Measurements from ENCODE around the gene GABARAPL2. TPM values are rescaled to one million over a fixed set of nuclear protein-coding genes. Genes with fewer than 3 reads are reported as not detected.
"Not testable (repeated sequence)": the region's sequence is repeated elsewhere in the genome, so short reads cannot be mapped to it uniquely, and the experiment has no call there.

Gene GABARAPL2
- total RNA-seq, 2 experiments from 2014 or later, result 31.9 to 58.0 TPM

DNA sequence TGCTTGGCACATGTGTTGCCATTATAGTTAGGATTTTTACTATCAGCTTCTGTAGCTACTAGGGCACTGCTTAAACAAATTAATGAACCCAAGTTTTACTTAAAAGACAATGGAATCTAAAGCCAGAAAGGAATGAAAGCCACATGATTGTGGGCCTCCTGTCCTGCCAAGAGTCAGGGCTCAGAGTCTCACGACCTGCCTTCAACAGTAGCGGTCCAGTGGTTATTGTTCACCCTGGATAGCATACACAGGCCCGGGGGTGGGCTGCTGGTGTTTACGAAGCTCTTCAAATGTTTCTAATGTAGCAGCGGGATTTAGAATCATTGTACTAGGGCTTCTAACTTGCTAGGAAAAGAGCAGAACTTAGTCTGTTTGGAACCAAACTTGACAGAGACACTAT, 7.8 kb downstream of the GABARAPL2 start:
- H3K4me1 Mint-ChIP-seq, result peaks cover 27% of the 10 kb centered on the region
- H3K27ac Mint-ChIP-seq, result no peak overlapping the region
- no peaks in the 10 kb centered on the region for H3K9me3 Mint-ChIP-seq (ENCODE audit: low read depth)
- no peaks in the 10 kb centered on the region for H3K27me3 Mint-ChIP-seq
- ChIA-PET POLR2A (no interaction called here), CTCF (interaction anchor here (0.5 to 1.3 kb wide), 3 partner anchors 13 to 173 kb away, joined by 3 to 5 read pairs (median 4); no protein-coding TSS in a partner anchor)
- peaks cover 35% of the 10 kb centered on the region for H3K36me3 Mint-ChIP-seq (ENCODE audit: low read depth)
- intact Hi-C loops (cut with DNase I, micrococcal nuclease), result no loop called here
- no peak overlapping the region for H3K4me3 Mint-ChIP-seq
- DNase-seq (no peak), ATAC-seq (no peak)

DNA sequence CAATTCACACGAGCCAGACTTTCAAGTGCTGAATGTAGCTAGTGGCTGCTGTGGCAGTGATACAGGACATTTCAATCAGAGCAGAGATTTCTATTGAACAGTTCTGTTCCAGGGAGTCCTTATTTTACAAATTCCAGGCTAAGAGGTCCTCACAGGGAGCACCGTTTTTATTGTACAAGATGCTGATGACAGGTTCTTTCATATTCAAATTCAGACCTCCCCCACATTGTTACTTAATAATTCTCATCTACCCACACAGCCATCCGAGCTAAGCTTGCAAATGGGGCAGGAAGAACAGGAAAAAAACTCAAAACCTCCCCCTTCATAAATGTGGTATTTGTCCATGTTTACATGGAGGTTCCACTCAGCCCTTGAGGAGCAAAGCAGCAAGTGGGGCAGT, 9.8 kb downstream of the GABARAPL2 start:
- DNase-seq (no peak), ATAC-seq (no peak)
- H3K9me3 Mint-ChIP-seq (ENCODE audit: low read depth), result no peaks in the 10 kb centered on the region
- ChIA-PET POLR2A (no interaction called here), CTCF (interaction anchor here (0.6 to 1.7 kb wide), 5 partner anchors 9 to 60 kb away, joined by 3 to 5 read pairs (median 3); no protein-coding TSS in a partner anchor)
- intact Hi-C loops (cut with DNase I, micrococcal nuclease), result no loop called here
- H3K36me3 Mint-ChIP-seq (ENCODE audit: low read depth), result peaks cover 36% of the 10 kb centered on the region
- peaks cover 28% of the 10 kb centered on the region for H3K4me1 Mint-ChIP-seq
- H3K27me3 Mint-ChIP-seq, result no peaks in the 10 kb centered on the region
- no peak overlapping the region for H3K4me3 Mint-ChIP-seq
- peak overlapping the region; percentile 27 for H3K27ac Mint-ChIP-seq

DNA sequence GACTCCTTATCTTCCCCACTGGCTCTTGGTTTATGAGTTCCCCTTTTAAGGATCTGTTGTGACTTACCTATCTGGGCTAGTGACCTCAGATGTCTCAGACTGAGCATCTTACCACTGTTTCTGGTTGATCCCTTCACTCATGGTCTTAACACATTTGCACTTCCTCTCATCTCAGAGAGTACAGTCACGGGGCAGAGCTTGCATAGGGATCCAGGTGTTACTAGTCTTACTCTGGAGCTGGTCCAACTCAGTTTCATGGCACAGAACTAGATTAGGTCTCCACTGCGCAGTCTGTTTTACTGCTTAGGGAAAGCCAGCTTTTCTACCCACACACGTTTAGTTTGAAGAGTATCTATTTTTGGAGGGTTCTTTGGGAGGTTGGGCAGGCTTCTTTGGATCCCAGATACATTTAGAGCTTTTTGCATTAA, 10.2 kb downstream of the GABARAPL2 start:
- Mint-ChIP-seq H3K27ac (peak overlapping the region; percentile 23), H3K9me3 (ENCODE audit: low read depth) (no peaks in the 10 kb centered on the region), H3K36me3 (ENCODE audit: low read depth) (peaks cover 34% of the 10 kb centered on the region), H3K4me3 (no peak overlapping the region), H3K4me1 (peaks cover 26% of the 10 kb centered on the region), H3K27me3 (no peaks in the 10 kb centered on the region)
- ChIA-PET POLR2A (no interaction called here), CTCF (interaction anchor here (0.6 to 1.7 kb wide), 5 partner anchors 9 to 60 kb away, joined by 3 to 5 read pairs (median 3); no protein-coding TSS in a partner anchor)
- intact Hi-C loops (cut with DNase I, micrococcal nuclease), result no loop called here
- DNase-seq (no peak), ATAC-seq (peak; percentile 60)

DNA sequence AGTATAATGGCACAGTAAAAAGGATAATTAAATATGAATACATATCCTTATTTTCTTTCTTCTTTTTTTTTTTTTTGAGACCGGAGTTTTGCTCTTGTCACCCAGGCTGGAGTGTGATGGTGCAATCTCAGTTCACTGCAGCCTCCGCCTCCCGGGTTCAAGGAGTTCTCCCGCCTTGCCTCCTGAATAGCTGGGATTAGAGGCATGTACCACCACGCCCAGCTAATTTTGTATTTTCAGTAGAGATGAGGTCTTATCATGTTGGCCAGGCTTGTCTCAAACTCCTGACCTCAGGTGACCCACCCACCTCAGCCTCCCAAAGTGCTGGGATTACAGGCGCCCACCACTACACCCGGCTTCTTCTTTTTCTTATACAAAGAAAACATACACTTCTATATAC, 12.0 kb downstream of the GABARAPL2 start:
- DNase-seq (no peak), ATAC-seq (no peak)
- intact Hi-C loops (cut with DNase I, micrococcal nuclease), result no loop called here
- no peak overlapping the region for H3K27ac Mint-ChIP-seq
- no peak overlapping the region for H3K4me3 Mint-ChIP-seq
- H3K27me3 Mint-ChIP-seq, result no peaks in the 10 kb centered on the region
- peaks cover 28% of the 10 kb centered on the region for H3K36me3 Mint-ChIP-seq (ENCODE audit: low read depth)
- ChIA-PET POLR2A (no interaction called here), CTCF (interaction anchor here (0.9 to 1.2 kb wide), 2 partner anchors 10 to 28 kb away, joined by 3 read pairs; no protein-coding TSS in a partner anchor)
- H3K4me1 Mint-ChIP-seq, result peaks cover 22% of the 10 kb centered on the region
- no peaks in the 10 kb centered on the region for H3K9me3 Mint-ChIP-seq (ENCODE audit: low read depth)

DNA sequence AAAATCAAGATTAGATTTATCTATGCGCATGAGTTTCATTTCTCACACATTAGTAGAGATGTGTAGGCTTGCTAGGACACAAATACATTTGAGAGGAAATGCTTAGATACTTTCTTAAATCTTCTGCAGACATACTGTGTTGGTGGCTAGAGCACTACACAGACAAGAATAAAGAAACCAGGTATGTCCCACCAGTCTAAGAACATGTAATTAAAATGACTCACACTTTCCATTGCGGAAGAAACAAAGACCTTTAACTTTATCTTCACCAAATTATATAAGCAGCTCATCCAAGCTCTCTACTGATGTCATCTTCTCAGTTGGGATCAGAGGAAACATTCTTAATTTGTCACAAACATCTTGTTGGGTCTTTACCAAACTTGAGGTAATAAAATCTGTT, 12.5 kb downstream of the GABARAPL2 start:
- Mint-ChIP-seq H3K36me3 (ENCODE audit: low read depth) (peaks cover 23% of the 10 kb centered on the region), H3K4me1 (peaks cover 21% of the 10 kb centered on the region), H3K9me3 (ENCODE audit: low read depth) (no peaks in the 10 kb centered on the region), H3K4me3 (no peak overlapping the region), H3K27me3 (no peaks in the 10 kb centered on the region), H3K27ac (peak overlapping the region; percentile 49)
- DNase-seq (no peak), ATAC-seq (peak; percentile 57)
- POLR2A ChIA-PET, result interaction anchor here (0.6 kb wide), 1 partner anchor 11 kb away, joined by 3 read pairs; no protein-coding TSS in a partner anchor
- intact Hi-C loops (cut with DNase I, micrococcal nuclease), result no loop called here
- CTCF ChIA-PET, result interaction anchor here (0.9 to 1.2 kb wide), 3 partner anchors 11 to 379 kb away, joined by 3 read pairs; no protein-coding TSS in a partner anchor

DNA sequence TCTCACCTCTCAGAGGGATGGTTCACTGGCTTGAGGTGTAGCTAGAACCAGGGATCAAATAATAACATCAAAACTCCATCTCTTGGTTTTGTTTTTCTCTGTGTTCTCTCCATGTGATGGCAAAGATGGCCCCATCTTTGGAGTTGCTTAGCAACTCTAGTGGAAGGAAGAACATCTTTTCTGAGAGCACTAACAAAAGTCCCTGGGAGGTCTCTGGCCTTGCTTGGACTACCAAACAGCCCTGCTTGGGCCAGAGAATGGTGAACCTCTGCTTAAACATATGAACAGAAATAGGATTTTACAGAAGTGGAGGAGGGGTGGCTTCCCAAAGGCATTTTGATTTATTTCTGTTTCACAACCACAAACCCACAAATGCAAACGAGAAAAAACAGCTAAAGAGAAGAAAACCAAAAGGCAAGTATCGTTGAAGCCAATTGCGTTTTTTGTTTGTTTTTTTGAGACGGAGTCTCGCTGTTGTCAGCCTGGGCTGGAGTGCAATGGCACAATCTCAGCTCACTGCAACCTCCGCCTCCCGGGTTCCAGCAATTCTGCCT, 13.2 kb downstream of the GABARAPL2 start:
- intact Hi-C loops (cut with DNase I, micrococcal nuclease), result no loop called here
- H3K27me3 Mint-ChIP-seq, result no peaks in the 10 kb centered on the region
- peaks cover 21% of the 10 kb centered on the region for H3K4me1 Mint-ChIP-seq
- no peak for ATAC-seq
- H3K27ac Mint-ChIP-seq, result peak overlapping the region; percentile 49
- H3K9me3 Mint-ChIP-seq (ENCODE audit: low read depth), result no peaks in the 10 kb centered on the region
- DNase-seq, result no peak
- POLR2A ChIA-PET, result interaction anchor here (0.6 kb wide), 1 partner anchor 10 kb away, joined by 3 read pairs; no protein-coding TSS in a partner anchor
- H3K36me3 Mint-ChIP-seq (ENCODE audit: low read depth), result peaks cover 19% of the 10 kb centered on the region
- CTCF ChIA-PET, result interaction anchor here (1.2 kb wide), 2 partner anchors 27 to 380 kb away, joined by 3 read pairs; no protein-coding TSS in a partner anchor
- H3K4me3 Mint-ChIP-seq, result no peak overlapping the region

DNA sequence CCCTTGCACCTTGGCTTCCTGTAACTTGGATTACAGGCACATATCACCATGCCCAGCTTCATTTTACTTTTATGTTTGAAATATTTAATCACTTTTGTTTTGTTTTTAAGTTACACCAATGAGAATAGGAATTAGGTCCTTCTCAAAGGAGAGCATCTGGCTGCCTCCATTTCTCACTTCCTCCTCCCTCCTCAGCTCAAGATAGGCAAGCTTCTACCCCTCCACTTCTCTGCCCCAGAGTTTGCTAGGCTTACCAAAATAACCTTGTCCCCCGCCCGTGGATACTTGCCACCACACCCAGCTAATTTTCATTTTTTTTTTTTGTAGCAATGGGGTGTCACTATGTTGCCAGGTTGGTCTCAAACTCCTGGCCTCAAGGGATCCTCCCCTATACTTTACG, 17.9 kb downstream of the GABARAPL2 start:
- POLR2A ChIA-PET, result interaction anchor here (0.7 kb wide), 1 partner anchor 128 kb away, joined by 4 read pairs; no protein-coding TSS in a partner anchor
- Mint-ChIP-seq H3K4me1 (peaks cover 7% of the 10 kb centered on the region), H3K27me3 (no peaks in the 10 kb centered on the region), H3K4me3 (no peak overlapping the region), H3K36me3 (ENCODE audit: low read depth) (peaks cover 5% of the 10 kb centered on the region), H3K27ac (no peak overlapping the region), H3K9me3 (ENCODE audit: low read depth) (no peaks in the 10 kb centered on the region)
- CTCF ChIA-PET, result interaction anchor here (0.6 kb wide), 1 partner anchor 52 kb away, joined by 3 read pairs; no protein-coding TSS in a partner anchor
- ATAC-seq, result no peak
- no peak for DNase-seq
- intact Hi-C loops (cut with DNase I, micrococcal nuclease), result no loop called here

DNA sequence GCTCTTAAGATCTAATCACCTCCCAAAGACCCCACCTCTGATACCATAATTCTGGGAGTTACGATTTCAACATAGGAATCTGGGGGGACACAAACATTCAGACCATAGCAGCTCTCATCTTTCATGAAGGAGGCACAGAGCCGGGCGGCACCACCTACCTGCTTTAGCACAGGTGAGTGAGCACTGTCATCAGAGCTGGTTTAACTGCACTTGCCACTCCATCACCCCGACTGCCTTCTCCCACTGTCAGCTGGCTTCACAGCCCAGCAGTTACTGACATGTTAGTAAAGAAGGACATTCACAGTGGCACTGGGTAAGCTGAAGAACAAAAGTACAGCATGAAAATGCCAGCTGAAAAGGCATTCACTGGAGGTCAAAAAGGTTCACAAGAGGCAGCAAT, 22.5 kb downstream of the GABARAPL2 start:
- ChIA-PET CTCF (interaction anchor here (1.5 kb wide), 1 partner anchor 27 kb away, joined by 3 read pairs; no protein-coding TSS in a partner anchor), POLR2A (no interaction called here)
- intact Hi-C loops (cut with DNase I, micrococcal nuclease), result no loop called here
- H3K4me1 Mint-ChIP-seq, result peaks cover under 1% of the 10 kb centered on the region
- no peaks in the 10 kb centered on the region for H3K9me3 Mint-ChIP-seq (ENCODE audit: low read depth)
- peaks cover under 1% of the 10 kb centered on the region for H3K36me3 Mint-ChIP-seq (ENCODE audit: low read depth)
- DNase-seq, result no peak
- H3K27me3 Mint-ChIP-seq, result no peaks in the 10 kb centered on the region
- H3K27ac Mint-ChIP-seq, result no peak overlapping the region
- no peak overlapping the region for H3K4me3 Mint-ChIP-seq
- ATAC-seq, result no peak

DNA sequence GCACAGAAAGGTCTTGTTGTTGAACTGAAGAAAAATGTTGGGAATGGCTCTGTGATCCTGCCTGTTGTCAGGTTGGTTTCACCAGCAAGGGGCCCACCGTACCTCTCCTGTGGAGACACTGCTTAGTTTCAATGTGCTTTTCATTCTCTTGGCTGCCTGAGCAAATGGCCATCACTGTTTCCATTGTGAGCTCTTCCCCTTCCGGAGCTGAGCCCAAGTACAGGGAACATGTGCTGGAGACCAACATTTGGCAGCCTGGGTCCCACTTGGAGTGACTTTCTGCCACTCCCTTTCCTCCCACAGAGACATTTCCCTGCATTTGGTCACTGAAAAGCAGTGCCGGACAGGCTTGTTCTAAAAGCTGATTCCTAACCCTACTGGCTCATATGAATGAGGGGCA, 23.1 kb downstream of the GABARAPL2 start:
- Mint-ChIP-seq H3K4me1 (peaks cover 7% of the 10 kb centered on the region), H3K27me3 (no peaks in the 10 kb centered on the region), H3K4me3 (no peak overlapping the region), H3K36me3 (ENCODE audit: low read depth) (peaks cover 7% of the 10 kb centered on the region), H3K27ac (no peak overlapping the region), H3K9me3 (ENCODE audit: low read depth) (no peaks in the 10 kb centered on the region)
- POLR2A ChIA-PET, result interaction anchor here (0.6 kb wide), 1 partner anchor 10 kb away, joined by 3 read pairs; no protein-coding TSS in a partner anchor
- DNase-seq, result no peak
- intact Hi-C loops (cut with DNase I, micrococcal nuclease), result no loop called here
- no peak for ATAC-seq
- CTCF ChIA-PET, result no interaction called here

DNA sequence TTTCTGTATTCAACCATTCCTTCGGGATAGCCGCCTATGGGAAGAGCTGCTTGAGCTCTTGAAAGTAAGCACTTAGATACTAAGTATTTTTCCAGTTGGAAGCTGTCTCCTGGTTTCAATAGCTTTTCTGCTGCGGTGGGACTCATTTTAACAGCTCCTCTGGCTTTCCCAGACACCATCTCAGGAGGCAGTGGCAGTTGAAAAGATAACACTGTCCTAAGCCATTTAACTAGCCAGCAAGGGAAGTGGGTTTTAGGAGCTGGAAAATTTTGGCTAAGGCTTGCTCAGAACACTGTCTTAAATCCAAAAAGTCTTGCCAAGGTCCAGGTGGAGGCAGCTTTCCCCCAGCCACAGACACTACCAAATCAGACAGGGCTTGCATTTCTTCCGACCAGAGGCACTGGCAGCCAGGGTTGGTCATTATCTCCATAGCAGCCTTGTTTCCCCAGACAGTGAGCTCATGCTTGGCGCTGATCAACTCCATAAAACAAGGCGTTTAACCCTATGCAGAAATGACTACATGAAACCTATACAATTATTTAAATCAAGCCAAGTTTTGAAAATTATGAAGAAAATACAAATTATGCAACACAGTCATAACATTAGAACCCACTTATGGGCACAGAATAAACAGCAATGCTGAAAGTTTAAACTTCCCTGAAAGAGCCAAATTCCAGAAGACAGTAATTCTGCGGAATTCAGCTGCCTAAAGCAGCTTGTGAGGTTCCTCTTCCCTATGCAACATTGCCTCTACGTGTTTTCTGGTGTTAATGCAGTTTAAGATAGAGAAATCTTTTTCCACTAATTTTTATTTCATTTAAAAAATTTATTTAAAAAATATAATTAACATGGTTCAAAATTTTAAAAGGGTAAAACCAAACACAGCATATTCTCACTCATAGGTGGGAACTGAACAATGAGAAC, 25.0 kb downstream of the GABARAPL2 start:
- DNase-seq, result no peak
- Mint-ChIP-seq H3K27me3 (no peaks in the 10 kb centered on the region), H3K4me1 (peaks cover 14% of the 10 kb centered on the region), H3K4me3 (no peak overlapping the region), H3K36me3 (ENCODE audit: low read depth) (peaks cover 11% of the 10 kb centered on the region), H3K9me3 (ENCODE audit: low read depth) (no peaks in the 10 kb centered on the region), H3K27ac (no peak overlapping the region)
- CTCF ChIA-PET, result interaction anchor here (0.6 to 0.7 kb wide), 2 partner anchors 88 to 289 kb away, joined by 3 read pairs; no protein-coding TSS in a partner anchor
- POLR2A ChIA-PET, result interaction anchor here (0.6 kb wide), 1 partner anchor 331 kb away, joined by 3 read pairs; no protein-coding TSS in a partner anchor
- no peak for ATAC-seq
- intact Hi-C loops (cut with DNase I, micrococcal nuclease), result no loop called here

DNA sequence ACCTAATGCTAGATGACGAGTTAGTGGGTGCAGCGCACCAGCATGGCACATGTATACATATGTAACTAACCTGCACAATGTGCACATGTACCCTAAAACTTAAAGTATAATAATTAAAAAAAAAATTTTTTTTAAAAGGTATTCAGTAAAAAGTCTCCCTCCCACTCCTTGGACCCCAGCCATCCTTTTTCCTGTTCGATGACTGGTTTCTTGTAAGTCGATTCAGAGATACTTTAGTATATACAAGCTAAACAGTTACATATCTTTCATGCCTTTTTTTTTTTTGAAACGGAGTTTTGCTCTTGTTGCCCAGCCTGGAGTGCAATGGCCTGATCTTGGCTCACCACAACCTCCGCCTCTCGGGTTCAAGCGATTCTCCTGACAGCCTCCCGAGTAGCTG, 25.7 kb downstream of the GABARAPL2 start:
- CTCF ChIA-PET; H3K27me3 Mint-ChIP-seq; DNase-seq; ATAC-seq; POLR2A ChIA-PET; H3K27ac Mint-ChIP-seq; intact Hi-C loops (cut with DNase I, micrococcal nuclease); H3K9me3 Mint-ChIP-seq (ENCODE audit: low read depth); H3K4me3 Mint-ChIP-seq: not testable (repeated sequence)
- Mint-ChIP-seq H3K4me1 (peaks cover 14% of the 10 kb centered on the region), H3K36me3 (ENCODE audit: low read depth) (peaks cover 14% of the 10 kb centered on the region)
